Stimulated activated CD4-positive, alpha-beta T cell treated with anti-CD3 and anti-CD28 coated beads, Interleukin-4, amount 100 ng/mL, for 1 hour (primary cell): Measurements from ENCODE around the gene WWOX.

Source experiments
- DNase-seq: peaks from one replicate; pipeline ENCODE4 v3.0.0-alpha.2; 2020

The WWOX gene

GRCh38 chr16:79139799-79140198, 1040.3 kb downstream of the WWOX start:
- DNase-seq, result no peak

GRCh38 chr16:79143026-79143425, 1043.6 kb downstream of the WWOX start:
- DNase-seq, result no peak

GRCh38 chr16:79150151-79150550, 1050.7 kb downstream of the WWOX start:
- no peak for DNase-seq

GRCh38 chr16:79150632-79151310, 1051.3 kb downstream of the WWOX start:
- DNase-seq, result no peak

- no peak for DNase-seq
Observed at GRCh38 chr16:79154086-79154485, 1054.6 kb downstream of the WWOX start.

- no peak for DNase-seq
Observed at GRCh38 chr16:79155471-79155870, 1056.0 kb downstream of the WWOX start.

GRCh38 chr16:79155904-79156303, 1056.5 kb downstream of the WWOX start:
- no peak for DNase-seq

GRCh38 chr16:79156761-79157160, 1057.3 kb downstream of the WWOX start:
- no peak for DNase-seq

GRCh38 chr16:79158337-79158736, 1058.9 kb downstream of the WWOX start:
- no peak for DNase-seq

- no peak for DNase-seq
Observed at GRCh38 chr16:79159261-79160049, 1060.0 kb downstream of the WWOX start.

- no peak for DNase-seq
Observed at GRCh38 chr16:79162977-79163376, 1063.5 kb downstream of the WWOX start.

GRCh38 chr16:79163691-79164387, 1064.4 kb downstream of the WWOX start:
- DNase-seq, result no peak

GRCh38 chr16:79164388-79164995, 1065.0 kb downstream of the WWOX start:
- no peak for DNase-seq

- DNase-seq, result no peak
Observed at GRCh38 chr16:79165079-79165478, 1065.6 kb downstream of the WWOX start.

GRCh38 chr16:79165506-79165905, 1066.1 kb downstream of the WWOX start:
- DNase-seq, result no peak

GRCh38 chr16:79167893-79168292, 1068.4 kb downstream of the WWOX start:
- DNase-seq, result no peak

- no peak for DNase-seq
Observed at GRCh38 chr16:79168321-79168720, 1068.9 kb downstream of the WWOX start.

- no peak for DNase-seq
Observed at GRCh38 chr16:79169239-79169638, 1069.8 kb downstream of the WWOX start.

- no peak for DNase-seq
Observed at GRCh38 chr16:79170555-79171246, 1071.2 kb downstream of the WWOX start.

- DNase-seq, result no peak
Observed at GRCh38 chr16:79171504-79171903, 1072.0 kb downstream of the WWOX start.

GRCh38 chr16:79171931-79172705, 1072.7 kb downstream of the WWOX start:
- DNase-seq, result no peak

- DNase-seq, result no peak
Observed at GRCh38 chr16:79172976-79173500, 1073.6 kb downstream of the WWOX start.
